Upper lobe of right lung (tissue), 1 donor: ENCODE data around the gene FILIP1L. TPM values are rescaled to one million over a fixed set of nuclear protein-coding genes. Genes with fewer than 3 reads are reported as not detected.

Experiments used
- ATAC-seq: fragments of 200-7000 bp; cut with Tn5 transposase; one replicate; pipeline ENCODE4 v1.9.1; 2020; ENCODE audit warnings: mild to moderate bottlenecking, moderate library complexity
- DNase-seq: peaks from one replicate; pipeline ENCODE4 v3.0.0-alpha.2; 2020
- H3K27ac ChIP-seq: fragments of 200-600 bp; one replicate; pipeline ENCODE4 v1.8.0; 2022
- H3K27me3 ChIP-seq: fragments of 200-600 bp; one replicate; pipeline ENCODE4 v1.8.0; 2022; ENCODE audit warnings: mild to moderate bottlenecking
- H3K36me3 ChIP-seq: fragments of 200-600 bp; one replicate; pipeline ENCODE4 v1.8.0; 2022
- H3K4me1 ChIP-seq: fragments of 200-600 bp; one replicate; pipeline ENCODE4 v1.8.0; 2022
- H3K4me3 ChIP-seq: fragments of 200-600 bp; one replicate; pipeline ENCODE4 v1.8.0; 2022; ENCODE audit warnings: mild to moderate bottlenecking
- H3K9me3 ChIP-seq: fragments of 200-600 bp; one replicate; pipeline ENCODE4 v1.8.0; 2022
- intact Hi-C: fragments of 100-400 bp; cut with DNase I; formaldehyde crosslinking; loops from one replicate; pipeline ENCODE4 v1.11.0; 2022
- total RNA-seq: library from RNA; stranded (reverse); fragmentation: NEBNext Ultra II Directional; extraction: Animal tissue kit (Norgen Biotek cat#: 25700); gene quantifications from one replicate; pipeline ENCODE4 v1.2.1, GENCODE V29; 2021
- TF ChIP-seq, protein P1 (sequence below): fragments of 200-600 bp; IDR thresholded peaks from one replicate; pipeline ENCODE4 v1.8.0; 2022; ENCODE audit warnings: antibody characterized with exemption
- donor health status: DM: no; HTN: yes; CAD: no; lungs with severe emphysema.

FILIP1L gene
- total RNA-seq, 1 donor from 2014 or later: 43.2 TPM

DNA sequence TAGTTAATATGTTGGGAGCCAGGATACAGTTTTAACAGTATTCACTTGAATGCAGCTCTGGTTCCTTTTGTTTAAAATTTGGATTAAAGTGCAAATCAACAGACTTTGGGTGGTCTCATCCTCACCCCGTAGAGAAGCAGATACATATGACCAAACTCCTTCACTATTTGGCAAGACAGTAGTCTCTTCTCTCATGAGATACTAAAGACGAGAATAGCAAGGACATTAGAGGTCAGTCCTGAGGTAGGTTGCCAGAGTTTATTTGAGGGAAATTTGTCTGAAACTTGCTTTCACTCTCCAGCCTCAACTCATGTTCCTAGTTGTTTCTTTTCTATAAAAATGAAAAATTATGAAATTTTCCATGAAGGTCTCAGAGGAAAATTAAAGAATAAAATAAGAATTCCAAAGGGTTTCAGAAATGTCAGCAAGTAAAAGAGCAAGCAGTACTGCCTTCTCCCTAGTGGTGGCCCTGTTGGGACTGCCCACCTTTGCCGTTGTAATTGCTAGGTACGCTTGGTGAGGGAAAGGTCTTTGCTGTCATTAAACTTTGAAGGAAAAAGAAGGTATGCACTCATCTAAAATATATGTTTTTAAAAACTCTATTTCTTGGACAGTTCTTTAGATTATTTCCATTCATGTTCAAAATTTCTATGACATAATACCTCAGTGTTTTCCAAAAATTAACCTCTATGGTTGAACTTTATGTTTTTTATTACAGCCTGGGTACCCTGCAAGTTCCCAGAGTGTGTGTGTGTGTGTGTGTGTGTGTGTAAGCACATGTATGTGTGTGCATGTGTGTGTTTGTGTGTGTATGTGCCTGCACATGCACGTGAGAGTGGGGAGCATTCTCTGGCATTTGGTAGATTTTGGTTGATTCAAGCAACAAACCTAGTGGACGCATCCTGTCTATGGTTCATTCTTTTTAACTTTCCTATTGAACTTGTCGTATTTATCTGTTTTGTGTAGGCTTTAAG, 185.2 kb downstream of the FILIP1L start:
- intact Hi-C loops: no loop called here
- no peaks in the 10 kb centered on the region for H3K27me3 ChIP-seq
- TF ChIP-seq, protein P1, sequence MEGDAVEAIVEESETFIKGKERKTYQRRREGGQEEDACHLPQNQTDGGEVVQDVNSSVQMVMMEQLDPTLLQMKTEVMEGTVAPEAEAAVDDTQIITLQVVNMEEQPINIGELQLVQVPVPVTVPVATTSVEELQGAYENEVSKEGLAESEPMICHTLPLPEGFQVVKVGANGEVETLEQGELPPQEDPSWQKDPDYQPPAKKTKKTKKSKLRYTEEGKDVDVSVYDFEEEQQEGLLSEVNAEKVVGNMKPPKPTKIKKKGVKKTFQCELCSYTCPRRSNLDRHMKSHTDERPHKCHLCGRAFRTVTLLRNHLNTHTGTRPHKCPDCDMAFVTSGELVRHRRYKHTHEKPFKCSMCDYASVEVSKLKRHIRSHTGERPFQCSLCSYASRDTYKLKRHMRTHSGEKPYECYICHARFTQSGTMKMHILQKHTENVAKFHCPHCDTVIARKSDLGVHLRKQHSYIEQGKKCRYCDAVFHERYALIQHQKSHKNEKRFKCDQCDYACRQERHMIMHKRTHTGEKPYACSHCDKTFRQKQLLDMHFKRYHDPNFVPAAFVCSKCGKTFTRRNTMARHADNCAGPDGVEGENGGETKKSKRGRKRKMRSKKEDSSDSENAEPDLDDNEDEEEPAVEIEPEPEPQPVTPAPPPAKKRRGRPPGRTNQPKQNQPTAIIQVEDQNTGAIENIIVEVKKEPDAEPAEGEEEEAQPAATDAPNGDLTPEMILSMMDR: no peak
- DNase-seq (no peak), ATAC-seq (no peak)
- H3K9me3 ChIP-seq: no peaks in the 10 kb centered on the region
- no peak overlapping the region for H3K4me3 ChIP-seq
- no peak overlapping the region for H3K27ac ChIP-seq
- no peaks in the 10 kb centered on the region for H3K36me3 ChIP-seq
- H3K4me1 ChIP-seq: peaks cover 5% of the 10 kb centered on the region

DNA sequence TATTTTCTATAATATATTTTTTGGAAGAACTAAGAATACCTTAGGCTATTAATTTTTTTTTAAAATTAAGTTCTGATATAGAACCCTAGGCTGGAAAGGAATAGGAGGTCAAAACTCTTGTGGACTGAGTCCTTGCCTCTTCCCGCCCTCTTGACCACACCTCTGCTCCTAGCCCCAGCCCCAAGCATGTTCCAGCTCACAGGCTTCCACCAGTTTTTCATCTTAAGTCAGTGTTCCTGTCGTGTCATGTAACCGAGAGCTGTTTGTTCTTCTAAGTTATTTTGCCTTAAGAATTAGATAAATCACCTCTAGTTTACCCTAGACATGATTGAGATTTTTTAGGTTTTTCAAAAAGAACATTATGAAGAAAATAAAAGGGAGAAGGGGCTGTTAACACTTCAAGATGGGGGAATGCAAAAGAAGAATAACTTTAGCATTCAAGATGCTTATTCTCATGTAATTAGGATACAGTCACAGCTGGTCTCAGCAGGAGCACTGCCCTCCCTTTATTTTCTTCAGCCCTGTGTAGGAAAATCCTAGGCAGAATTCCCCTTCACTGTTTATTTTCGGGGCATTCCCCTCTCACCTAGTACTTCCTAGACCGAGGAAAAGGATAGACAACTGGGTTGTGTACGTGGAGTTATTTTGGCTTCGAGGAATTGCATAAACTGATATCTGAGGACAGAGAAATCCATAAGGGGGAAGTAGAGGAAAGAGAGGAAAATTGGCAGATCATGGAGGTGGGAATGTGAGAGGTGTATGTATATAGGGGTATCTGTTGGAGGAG, 186.4 kb downstream of the FILIP1L start:
- ATAC-seq: no peak

DNA sequence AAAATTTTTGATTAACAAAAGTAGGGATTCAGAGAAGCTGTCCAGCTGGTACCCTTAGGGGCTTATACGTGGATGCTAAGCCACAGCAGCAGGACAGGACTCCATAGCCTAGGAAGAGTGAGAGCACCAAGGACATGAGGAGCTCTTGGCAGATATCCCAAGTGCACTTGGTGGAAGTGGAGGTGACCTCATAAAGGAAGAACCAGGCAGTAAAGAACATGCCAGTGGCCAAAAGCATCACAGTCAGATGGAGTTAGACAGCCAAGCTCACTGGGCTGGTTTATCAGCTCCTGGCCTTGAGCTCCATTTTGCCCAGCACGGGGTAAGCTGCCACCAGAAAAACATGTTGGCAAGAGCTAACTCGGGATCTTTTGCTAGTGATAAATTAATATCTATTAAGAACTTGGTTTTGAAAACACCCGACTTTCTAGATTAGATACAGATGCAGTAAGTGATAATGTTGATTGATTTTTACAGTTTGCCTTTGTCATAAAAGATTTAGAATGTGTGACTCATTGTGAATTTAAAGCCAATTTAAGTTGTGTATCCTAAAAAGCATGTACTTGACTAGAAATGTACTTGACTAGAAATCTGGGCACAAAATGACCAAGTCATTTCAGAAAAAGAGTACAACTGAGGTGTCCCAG, 188.6 kb downstream of the FILIP1L start:
- TF ChIP-seq, protein P1: no peak
- no peaks in the 10 kb centered on the region for H3K9me3 ChIP-seq
- H3K4me3 ChIP-seq: no peak overlapping the region
- peak; percentile 66 for DNase-seq
- no peaks in the 10 kb centered on the region for H3K27me3 ChIP-seq
- no peaks in the 10 kb centered on the region for H3K36me3 ChIP-seq
- ATAC-seq: peak; percentile 83
- peak overlapping the region; percentile 0 for H3K27ac ChIP-seq
- intact Hi-C loops: no loop called here
- peaks cover 13% of the 10 kb centered on the region for H3K4me1 ChIP-seq

More for the DNA sequence above, 186.4 kb downstream of the FILIP1L start:
- no peaks in the 10 kb centered on the region for H3K27me3 ChIP-seq
- H3K27ac ChIP-seq: no peak overlapping the region
- H3K36me3 ChIP-seq: no peaks in the 10 kb centered on the region
- H3K4me3 ChIP-seq: no peak overlapping the region
- no peak for DNase-seq
- peaks cover 5% of the 10 kb centered on the region for H3K4me1 ChIP-seq
- TF ChIP-seq, protein P1: no peak
- intact Hi-C loops: no loop called here
- no peaks in the 10 kb centered on the region for H3K9me3 ChIP-seq

DNA sequence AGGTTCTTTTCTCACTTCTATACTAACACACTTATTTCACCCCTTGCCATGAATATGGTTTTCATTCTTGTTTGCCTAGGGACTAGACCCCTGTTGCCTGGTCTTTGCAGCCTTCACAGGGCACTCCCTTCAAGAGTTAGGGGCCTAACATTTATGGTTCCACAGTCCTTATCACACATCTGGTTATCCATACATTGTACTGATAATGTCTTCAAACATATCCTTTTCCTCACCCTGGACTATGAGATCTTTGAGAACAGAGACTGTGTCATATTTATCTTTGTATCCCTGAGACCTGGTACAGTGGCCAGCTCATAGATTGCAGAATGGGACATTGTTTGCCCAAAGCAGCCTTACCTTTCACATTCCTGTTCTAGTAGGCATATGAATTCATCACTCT, 190.4 kb downstream of the FILIP1L start:
- H3K27ac ChIP-seq: no peak overlapping the region
- TF ChIP-seq, protein P1: no peak
- H3K9me3 ChIP-seq: no peaks in the 10 kb centered on the region
- H3K4me3 ChIP-seq: no peak overlapping the region
- ATAC-seq: no peak
- H3K36me3 ChIP-seq: no peaks in the 10 kb centered on the region
- no peaks in the 10 kb centered on the region for H3K27me3 ChIP-seq
- no peak for DNase-seq
- H3K4me1 ChIP-seq: peaks cover 29% of the 10 kb centered on the region
- intact Hi-C loops: no loop called here

DNA sequence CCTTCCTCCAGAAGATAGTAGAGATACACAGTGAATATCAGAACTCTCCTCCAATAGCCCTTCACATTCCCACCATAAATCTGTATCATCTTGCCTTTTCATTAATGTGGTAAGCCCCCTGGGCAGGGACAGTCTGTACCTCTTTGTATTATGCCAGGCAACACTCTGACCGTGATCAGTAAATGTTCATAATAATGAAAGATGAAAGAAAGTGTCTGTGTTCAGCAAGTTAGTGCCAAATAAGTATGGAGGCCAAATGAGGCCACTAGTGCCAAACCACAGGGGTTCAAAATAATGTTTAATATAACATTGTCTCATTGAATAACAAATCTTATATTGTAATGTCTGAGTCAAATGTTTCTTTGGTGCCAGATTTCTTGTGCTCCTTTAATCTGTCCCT, 192.3 kb downstream of the FILIP1L start:
- H3K9me3 ChIP-seq: no peaks in the 10 kb centered on the region
- TF ChIP-seq, protein P1: no peak
- intact Hi-C loops: no loop called here
- no peak for DNase-seq
- no peak overlapping the region for H3K4me3 ChIP-seq
- no peak for ATAC-seq
- H3K4me1 ChIP-seq: peaks cover 29% of the 10 kb centered on the region
- no peaks in the 10 kb centered on the region for H3K27me3 ChIP-seq
- no peak overlapping the region for H3K27ac ChIP-seq
- no peaks in the 10 kb centered on the region for H3K36me3 ChIP-seq
